Jurkat, Clone E6-1 (cell line): ENCODE results near the gene PAFAH1B2.

Experiments used
- DNase-seq: peaks from one replicate; pipeline ENCODE4 v3.0.0-alpha.2; 2011; ENCODE audit warnings: low read depth, low spot score
- H3K4me3 ChIP-seq: 2 replicates; pipeline ENCODE4 v1.5.1; 2011; ENCODE audit warnings: mild to moderate bottlenecking, low read length, control low read depth, moderate library complexity

The PAFAH1B2 gene

DNA sequence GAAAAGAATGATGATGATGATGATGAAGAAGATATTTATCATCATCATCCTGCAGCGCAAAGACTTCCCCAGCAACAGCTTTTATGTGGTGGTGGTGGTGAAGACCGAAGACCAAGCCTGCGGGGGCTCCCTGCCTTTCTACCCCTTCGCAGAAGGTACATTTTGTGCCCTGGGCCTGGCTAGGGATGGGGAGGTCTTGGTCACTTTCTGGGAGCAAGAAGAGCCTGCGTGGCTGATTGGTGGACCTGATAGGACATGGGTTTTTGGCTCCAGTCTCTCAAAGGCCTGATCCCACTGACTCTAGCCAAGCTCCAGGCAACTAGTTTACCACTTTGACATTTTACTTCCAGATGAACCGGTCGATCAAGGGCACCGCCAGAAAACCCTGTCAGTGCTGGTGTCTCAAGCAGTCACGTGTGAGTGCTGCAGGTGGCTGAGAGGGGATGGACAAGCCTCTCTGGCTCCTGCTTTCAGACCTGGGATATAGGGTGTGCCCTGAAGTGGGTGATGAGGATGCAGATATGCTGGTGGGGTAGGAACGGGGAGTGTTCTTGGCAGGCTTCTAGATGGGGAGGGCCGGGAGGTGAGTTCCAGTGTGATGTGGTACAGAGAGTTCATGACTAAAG is 39.8 kb downstream of the PAFAH1B2 start:
- no peak overlapping the region for H3K4me3 ChIP-seq
- DNase-seq = no peak

DNA sequence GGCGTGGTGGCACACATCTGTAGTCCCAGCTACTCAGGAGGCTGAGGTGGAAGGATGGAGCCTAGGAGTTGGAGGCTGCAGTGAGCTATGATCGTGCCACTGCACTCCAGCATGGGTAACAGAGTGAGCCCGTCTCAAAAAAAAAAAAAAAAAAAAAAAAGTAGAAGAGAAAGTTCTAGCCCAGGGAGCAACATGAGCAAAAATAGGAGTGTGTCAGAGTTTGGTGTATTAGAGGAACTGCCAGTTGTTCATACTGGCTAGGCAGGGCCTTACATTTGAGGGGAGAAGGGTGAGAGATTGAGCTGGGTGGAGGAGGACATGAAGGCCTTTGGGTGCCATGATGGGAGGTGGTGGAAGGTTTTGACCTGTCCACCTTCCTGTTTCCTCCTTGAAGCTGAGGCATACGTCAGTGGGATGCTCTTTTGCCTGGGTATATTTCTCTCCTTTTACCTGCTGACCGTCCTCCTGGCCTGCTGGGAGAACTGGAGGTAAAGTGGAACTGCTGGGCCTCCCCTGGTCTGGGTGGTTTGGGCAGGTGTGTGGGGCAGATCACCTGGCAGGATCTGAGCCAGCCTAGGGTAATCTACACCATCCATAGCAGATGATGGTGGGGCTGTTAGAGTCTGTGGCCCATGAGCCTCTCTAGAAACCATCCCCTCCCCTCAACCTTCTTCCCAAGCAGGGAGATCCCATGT is 41.8 kb downstream of the PAFAH1B2 start:
- no peak for DNase-seq
- no peak overlapping the region for H3K4me3 ChIP-seq

DNA sequence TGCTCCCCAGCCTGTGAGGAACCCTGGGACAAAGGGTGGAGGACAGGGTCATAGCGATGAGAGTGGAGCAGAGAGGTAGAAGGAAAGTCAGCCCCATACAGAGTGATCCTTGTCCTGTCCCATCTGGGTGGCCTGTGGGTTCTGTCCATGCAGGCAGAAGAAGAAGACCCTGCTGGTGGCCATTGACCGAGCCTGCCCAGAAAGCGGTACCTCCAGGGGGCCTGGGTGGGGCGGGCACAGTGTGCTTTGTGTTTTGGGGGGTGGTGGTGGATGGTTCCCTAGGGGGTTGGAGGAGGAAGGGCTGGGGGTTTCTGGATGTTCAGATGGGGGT is 42.3 kb downstream of the PAFAH1B2 start:
- no peak for DNase-seq
- H3K4me3 ChIP-seq = no peak overlapping the region

DNA sequence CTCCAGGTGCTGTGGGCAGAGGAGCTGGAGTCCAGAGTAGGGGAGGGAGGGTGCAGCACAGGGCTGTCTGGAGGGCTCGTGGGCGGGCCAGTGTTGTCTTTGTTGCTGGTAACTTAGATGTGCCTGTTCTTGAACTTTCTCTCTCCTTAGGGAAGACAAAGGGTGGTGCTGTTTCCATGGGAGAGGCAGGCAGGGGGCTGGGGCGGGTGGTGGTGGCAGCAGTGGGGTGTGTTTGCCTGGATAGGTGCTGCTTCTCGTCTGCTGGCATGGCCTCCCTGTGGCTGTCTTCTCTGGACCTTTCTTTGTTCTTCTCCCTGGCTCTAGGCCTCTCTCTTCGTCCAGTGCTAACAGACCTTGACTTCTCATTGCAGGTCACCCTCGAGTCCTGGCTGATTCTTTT is 42.9 kb downstream of the PAFAH1B2 start:
- no peak for DNase-seq

DNA sequence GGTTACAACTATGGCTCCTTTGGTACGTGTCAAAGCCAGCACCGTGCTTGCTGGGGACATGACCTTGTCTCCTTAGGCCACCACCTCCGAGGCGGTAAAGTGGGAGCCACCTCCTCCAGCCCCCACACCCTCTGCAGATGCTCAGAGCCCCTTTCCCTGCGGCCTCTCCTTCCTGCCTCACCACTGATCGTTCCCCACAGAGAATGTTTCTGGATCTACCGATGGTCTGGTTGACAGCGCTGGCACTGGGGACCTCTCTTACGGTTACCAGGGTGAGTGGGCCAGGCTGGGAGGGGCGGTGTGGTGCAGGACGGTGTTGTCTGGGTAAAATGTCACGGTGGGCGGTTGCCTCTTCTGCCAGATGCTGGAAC is 43.3 kb downstream of the PAFAH1B2 start:
- H3K4me3 ChIP-seq = no peak overlapping the region
- DNase-seq = no peak

More for the DNA sequence above, 42.9 kb downstream of the PAFAH1B2 start:
- H3K4me3 ChIP-seq = no peak overlapping the region

DNA sequence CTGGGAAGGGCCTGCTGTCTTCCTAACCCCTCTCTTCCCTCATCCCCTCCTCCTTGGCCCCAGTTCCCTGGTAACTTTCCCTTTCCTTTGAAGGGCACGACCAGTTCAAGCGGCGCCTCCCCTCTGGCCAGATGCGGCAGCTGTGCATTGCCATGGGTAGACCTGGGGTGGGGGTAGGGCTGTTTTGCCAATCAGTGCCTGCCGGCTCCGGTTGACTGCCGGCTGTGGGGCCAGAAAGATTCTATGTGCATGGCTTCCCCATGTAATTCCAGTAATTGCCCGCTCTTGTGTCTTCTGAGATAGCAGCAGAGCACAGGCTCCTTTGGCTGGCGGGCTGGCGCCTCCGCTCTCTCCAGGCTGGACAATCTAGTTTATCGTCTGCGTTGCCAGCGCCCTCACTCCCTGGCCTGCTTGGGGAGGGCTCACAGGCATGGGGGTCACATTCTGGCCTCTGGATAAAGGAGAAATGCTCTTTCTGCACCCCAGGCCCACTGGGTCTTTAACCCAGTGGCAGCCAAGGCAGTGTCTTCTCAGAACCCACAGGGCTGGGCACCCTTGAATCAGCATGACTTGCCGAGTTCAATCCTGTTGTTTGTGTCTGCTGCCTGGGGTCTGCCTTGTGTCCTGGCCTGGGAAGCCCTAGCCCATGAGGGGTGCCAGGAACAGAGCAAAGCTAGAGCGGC is 43.9 kb downstream of the PAFAH1B2 start:
- H3K4me3 ChIP-seq = no peak overlapping the region
- no peak for DNase-seq

DNA sequence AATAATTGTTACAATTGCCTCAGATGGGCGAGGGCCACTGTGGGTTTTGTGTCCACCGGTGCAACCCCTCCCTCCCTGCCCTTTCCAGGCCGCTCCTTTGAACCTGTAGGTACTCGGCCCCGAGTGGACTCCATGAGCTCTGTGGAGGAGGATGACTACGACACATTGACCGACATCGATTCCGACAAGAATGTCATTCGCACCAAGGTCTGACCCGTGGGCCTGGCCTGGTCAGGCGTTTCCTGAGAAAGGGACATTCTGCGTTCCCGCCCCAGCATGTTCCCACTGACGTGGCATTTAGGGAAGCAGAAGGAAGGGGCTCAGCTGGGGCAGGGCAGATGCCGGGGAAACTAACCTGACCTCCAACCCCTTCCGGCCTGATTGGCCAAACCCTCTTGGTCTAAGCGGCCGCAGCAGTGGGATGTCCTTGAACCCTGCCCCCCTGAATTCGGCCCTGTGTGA is 44.6 kb downstream of the PAFAH1B2 start:
- DNase-seq = no peak
- H3K4me3 ChIP-seq = no peak overlapping the region

DNA sequence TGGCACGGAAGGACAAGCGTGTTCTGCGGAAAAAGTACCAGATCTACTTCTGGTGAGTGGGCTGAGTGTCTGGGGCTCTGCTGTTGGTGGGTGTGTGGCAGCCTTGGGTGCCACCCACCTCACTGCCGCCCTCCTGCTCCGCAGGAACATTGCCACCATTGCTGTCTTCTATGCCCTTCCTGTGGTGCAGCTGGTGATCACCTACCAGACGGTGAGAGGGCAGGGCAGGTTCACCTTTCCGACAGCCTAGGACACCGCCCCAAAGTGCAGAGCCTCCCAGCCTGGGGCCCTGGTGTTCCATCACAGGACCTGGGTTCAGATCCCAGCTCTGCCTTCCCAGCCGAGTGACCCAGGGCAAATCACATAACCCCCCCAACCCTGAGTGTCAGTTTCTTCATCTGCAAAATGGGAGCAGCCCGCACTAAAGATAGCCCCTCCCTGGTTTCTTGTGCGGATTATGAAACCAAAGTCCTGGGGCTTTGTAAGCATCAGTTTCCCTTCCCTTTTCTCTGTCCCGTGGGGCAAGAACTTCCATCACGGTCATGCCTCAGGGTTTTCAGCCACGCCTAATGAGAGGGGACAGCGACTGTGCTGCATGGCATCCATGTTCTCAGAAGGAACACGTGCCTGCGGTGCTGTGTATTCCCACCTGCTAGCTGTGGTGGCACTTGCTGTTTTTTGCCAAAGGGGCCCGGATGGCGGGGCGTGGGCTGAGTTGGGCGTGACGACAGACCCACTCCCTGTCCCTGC is 45.3 kb downstream of the PAFAH1B2 start:
- no peak for DNase-seq
- no peak overlapping the region for H3K4me3 ChIP-seq

DNA sequence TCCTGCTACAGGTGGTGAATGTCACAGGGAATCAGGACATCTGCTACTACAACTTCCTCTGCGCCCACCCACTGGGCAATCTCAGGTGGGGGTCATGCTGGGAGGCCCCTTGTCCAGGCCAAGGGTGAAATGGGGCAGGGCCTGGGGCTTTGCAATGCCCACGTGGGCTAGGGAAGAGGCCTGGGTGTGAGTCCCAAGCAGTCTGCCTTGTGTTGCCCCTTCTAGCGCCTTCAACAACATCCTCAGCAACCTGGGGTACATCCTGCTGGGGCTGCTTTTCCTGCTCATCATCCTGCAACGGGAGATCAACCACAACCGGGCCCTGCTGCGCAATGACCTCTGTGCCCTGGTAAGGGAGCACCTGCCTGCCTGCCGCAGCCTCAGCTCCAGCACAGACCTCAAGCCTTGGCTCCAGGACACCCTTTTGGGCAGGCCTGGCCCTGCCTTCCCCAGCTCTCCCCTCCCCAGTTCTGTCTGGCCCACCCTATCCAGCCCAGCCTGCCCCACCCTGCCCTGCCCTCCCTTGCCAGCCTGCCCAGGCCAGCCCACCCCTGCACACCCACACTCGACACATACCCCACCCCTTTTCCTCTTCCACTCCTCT is 46.0 kb downstream of the PAFAH1B2 start:
- DNase-seq = no peak
- H3K4me3 ChIP-seq = no peak overlapping the region

DNA sequence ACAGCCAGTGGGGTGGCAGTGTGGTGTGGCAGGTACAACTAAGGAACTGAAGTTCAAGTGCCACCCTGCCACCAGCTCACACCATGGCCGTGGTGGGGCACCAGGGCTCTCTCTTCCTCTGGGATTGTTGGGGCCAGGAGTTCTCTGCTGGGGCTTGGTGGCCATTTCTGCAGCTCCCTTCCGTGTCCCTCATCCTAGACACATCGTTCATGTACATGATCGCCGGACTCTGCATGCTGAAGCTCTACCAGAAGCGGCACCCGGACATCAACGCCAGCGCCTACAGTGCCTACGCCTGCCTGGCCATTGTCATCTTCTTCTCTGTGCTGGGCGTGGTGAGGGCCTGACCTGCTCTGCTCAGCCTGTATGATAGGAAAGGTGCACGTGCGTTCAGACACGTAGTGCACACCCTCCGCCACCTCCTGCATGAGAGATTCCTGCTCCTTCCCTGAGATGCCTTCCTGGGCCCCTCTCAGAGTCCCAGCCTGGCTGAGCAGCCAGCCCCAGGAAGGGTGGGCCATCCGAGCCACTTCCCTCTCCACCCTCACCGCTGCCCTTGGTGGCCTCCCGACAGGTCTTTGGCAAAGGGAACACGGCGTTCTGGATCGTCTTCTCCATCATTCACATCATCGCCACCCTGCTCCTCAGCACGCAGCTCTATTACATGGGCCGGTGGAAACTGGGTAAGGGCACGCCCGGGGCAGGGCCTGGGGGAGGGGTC is 47.8 kb downstream of the PAFAH1B2 start:
- H3K4me3 ChIP-seq = no peak overlapping the region
- no peak for DNase-seq

DNA sequence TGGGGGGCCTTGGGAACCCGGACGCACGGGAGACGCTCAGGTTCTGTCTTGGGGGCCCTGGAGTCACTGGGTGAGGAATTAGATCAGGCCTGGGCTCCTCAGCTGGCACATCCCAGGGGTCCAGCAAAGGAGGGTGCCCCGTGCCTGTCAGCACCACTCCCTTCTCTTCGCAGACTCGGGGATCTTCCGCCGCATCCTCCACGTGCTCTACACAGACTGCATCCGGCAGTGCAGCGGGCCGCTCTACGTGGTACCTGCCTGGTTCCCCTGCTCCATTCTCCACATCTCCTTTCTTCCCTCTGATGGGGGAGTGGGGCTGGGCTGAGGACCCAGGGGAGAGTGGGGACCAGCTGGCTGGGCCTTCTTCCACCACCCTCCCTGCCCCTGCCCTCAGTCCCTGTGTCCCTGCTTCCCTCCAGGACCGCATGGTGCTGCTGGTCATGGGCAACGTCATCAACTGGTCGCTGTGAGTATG is 48.4 kb downstream of the PAFAH1B2 start:
- H3K4me3 ChIP-seq = no peak overlapping the region
- DNase-seq = no peak

DNA sequence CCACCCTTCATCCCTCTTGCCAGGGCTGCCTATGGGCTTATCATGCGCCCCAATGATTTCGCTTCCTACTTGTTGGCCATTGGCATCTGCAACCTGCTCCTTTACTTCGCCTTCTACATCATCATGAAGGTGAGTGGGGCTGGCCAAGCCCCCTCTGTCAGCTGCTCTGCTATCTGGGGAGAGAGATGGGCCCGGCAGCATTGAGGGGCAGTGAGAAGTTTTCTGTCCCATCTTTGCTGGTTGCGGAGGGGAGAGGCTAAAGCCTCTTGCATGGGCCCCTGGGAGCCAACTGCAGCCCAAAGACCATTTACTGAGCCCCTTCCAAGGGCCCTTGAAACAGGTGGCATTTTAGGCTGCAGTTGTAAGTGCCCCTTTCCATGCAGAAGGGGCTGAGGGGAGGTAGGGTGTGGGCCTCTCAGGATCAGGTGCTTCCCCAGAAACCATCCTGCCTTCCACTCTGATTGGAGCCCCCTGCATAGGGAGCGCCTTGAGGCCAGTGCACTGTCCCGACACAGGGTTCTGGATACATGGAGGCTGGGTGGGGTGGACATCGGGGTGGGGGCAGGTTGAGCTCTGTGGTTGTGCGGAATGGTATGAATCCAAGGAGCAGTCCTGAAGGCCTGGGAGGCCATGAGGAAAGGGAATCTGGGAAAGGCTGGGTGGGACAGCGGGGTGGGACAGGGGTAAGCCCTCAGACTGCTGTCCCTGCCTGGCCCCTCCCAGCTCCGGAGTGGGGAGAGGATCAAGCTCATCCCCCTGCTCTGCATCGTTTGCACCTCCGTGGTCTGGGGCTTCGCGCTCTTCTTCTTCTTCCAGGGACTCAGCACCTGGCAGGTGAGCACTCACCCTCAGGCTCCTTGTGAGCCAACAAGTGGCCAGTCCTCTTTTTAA is 49.3 kb downstream of the PAFAH1B2 start:
- DNase-seq = no peak
- no peak overlapping the region for H3K4me3 ChIP-seq

DNA sequence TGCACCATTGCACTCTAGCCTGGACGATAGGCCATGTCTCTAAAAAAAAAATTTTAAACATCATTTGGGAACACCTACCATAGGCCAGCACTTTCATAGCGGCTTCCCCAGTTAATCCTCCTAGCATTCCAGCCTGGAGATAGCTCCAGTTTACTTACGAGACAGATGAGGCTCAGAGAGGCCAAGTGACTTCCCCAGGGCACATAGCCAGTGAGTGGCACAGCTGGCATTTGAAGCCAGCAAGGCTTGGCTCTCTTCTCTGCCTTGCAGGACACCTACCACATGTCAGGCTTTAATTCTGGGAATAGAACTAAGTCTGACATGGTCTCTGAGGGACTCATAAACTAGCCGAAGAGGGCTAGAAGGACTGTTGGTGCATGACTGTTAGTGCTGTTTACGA is 50.2 kb downstream of the PAFAH1B2 start:
- H3K4me3 ChIP-seq = no peak overlapping the region
- no peak for DNase-seq

DNA sequence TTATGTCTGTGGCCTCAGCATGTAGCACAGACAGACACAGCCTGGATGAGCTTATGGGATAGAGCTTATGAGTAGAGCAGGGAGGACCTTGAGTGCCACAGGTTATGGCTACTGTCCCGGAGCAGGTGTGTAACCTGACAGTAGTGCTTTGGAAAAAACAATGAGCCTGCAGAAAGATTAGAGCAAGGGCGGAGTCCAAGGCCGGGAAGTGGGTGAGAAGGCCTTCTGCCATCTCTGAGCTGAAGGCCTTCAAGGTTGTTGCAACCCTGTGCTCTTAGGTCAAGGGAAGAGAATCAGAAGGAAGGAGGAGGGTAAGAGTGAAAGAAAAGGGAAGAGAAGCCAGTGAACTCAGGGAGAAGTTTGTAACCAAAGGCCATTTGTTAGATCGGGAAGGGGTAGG is 51.2 kb downstream of the PAFAH1B2 start:
- DNase-seq = no peak
- H3K4me3 ChIP-seq = no peak overlapping the region

DNA sequence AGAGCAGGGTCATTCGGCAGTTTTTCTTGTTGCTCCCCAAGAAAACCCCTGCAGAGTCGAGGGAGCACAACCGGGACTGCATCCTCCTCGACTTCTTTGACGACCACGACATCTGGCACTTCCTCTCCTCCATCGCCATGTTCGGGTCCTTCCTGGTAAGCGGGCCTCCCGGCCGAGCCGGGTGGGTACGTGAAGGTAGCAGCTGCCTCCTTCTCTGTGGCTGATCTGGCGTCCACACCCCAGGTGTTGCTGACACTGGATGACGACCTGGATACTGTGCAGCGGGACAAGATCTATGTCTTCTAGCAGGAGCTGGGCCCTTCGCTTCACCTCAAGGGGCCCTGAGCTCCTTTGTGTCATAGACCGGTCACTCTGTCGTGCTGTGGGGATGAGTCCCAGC is 51.7 kb downstream of the PAFAH1B2 start:
- DNase-seq = no peak
- no peak overlapping the region for H3K4me3 ChIP-seq

DNA sequence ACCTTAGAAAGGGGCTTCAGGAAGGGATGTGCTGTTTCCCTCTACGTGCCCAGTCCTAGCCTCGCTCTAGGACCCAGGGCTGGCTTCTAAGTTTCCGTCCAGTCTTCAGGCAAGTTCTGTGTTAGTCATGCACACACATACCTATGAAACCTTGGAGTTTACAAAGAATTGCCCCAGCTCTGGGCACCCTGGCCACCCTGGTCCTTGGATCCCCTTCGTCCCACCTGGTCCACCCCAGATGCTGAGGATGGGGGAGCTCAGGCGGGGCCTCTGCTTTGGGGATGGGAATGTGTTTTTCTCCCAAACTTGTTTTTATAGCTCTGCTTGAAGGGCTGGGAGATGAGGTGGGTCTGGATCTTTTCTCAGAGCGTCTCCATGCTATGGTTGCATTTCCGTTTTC is 52.9 kb downstream of the PAFAH1B2 start:
- no peak for DNase-seq

DNA sequence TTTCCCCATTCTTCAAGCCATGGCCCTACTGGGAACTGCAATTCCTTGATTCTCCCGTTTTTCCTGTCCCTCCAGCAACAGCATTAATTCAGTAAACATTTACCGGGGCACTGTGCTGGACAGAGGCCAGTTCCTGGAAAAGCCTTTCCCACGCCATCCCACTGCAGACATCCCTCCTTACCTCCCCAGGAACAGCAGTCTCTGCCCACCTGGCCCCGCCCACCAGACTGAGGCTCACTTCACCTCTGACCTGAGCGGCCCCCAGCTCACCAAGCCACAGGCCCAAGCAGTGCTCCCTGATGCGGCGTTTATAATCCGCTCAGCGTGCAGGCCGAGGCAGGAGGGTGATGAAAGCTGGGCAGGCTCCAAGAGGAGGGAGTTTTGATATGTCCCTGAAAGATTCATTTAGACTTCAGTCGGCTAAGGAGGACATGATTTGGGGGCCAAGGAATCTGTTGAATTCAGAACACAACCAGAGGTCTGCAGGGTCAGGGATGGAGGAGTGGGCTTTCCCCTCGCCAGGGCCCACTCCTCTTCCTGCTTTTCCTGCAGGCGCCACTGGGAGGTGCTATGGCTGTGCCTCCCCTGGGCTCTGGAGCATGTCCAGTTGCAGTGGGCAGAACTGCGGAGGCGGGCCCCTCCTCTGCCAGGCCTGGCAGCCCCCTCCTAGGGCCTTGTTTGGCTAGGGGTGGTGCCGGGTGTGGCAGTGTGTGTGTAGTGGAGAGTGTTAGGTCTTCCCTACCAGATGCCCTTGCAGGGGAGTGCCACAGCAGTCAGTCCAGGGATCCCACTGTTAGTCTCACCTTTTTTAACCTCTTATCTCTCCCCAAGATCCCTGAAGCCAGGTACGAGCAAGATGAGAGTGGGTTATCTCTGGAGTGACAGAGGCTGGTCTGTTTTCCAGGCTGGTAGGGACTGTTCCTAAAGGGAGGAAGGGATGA is 53.7 kb downstream of the PAFAH1B2 start:
- DNase-seq = no peak
- H3K4me3 ChIP-seq = no peak overlapping the region

More for the DNA sequence above, 52.9 kb downstream of the PAFAH1B2 start:
- no peak overlapping the region for H3K4me3 ChIP-seq
